HEK293 (cell line): ENCODE data around the gene C4orf51.
A peak's percentile ranks its signal among the peaks of the same experiment; 100 is the strongest.

Source experiments
- CTCF ChIA-PET: fragments of 350-600 bp; formaldehyde crosslinking; extraction: SDS; loops from one replicate; lab custom pipeline; 2021; ENCODE audit warnings: antibody characterized with exemption; lab: Yijun Ruan, JAX
- POLR2A ChIA-PET: fragments of 300-600 bp; formaldehyde crosslinking; extraction: SDS; loops from one replicate; lab custom pipeline; 2020; ENCODE audit warnings: antibody characterized with exemption, inconsistent platforms; lab: Yijun Ruan, JAX
- H3K27ac ChIP-seq: fragments of 200-500 bp; sonication (Bioruptor generic); 2 replicates; pipeline ENCODE4 v1.5.1; 2014; ENCODE audit warnings: low read depth, low read length, control low read depth, inconsistent platforms; ENCODE audit errors: extremely low read depth
- H3K36me3 ChIP-seq, 2 experiments: fragments of 200-500 bp in 1 of 2; sonication (Bioruptor generic) in 1 of 2; 1 replicate in 1 of 2; 2 replicates in 1 of 2; pipeline ENCODE4 v1.5.1; 2014 to 2017; ENCODE audit warnings: inconsistent platforms in 2 of 2, low read length in 2 of 2; ENCODE audit not compliant: control insufficient read depth in 2 of 2, insufficient read depth in 1 of 2
- H3K4me1 ChIP-seq: fragments of 200-500 bp; sonication (Bioruptor generic); 2 replicates; pipeline ENCODE4 v1.5.1; 2014; ENCODE audit warnings: mild to moderate bottlenecking, low read length, inconsistent platforms; ENCODE audit not compliant: control insufficient read depth, insufficient read depth
- H3K4me3 ChIP-seq: 2 replicates; pipeline ENCODE4 v1.5.1; 2011; ENCODE audit warnings: low read depth, mild to moderate bottlenecking, control low read depth, low read length, moderate library complexity
- H3K9me3 ChIP-seq: fragments of 200-500 bp; sonication (Bioruptor generic); 2 replicates; pipeline ENCODE4 v1.5.1; 2014; ENCODE audit warnings: low read depth, low read length, inconsistent platforms; ENCODE audit not compliant: control insufficient read depth, insufficient read depth
- GLIS1 ChIP-seq: fragments of 450-650 bp; formaldehyde crosslinking; IDR thresholded peaks from 2 replicates; pipeline ENCODE4 v1.5.1; 2016; ENCODE audit warnings: missing biosample characterization, missing genetic modification characterization
- INSM2 ChIP-seq: fragments of 450-650 bp; formaldehyde crosslinking; IDR thresholded peaks from 2 replicates; pipeline ENCODE4 v1.5.1; 2016; ENCODE audit warnings: missing biosample characterization, missing genetic modification characterization
- KLF7 ChIP-seq: fragments of 450-650 bp; formaldehyde crosslinking; IDR thresholded peaks from 2 replicates; pipeline ENCODE4 v1.5.1; 2016; ENCODE audit warnings: missing biosample characterization, missing genetic modification characterization, borderline replicate concordance
- OSR2 ChIP-seq: fragments of 450-650 bp; formaldehyde crosslinking; IDR thresholded peaks from 2 replicates; pipeline ENCODE4 v1.5.1; 2016; ENCODE audit warnings: missing biosample characterization, missing genetic modification characterization
- TRIM28 ChIP-seq: IDR thresholded peaks from 2 replicates; pipeline ENCODE4 v1.6.1; 2011; ENCODE audit warnings: low read length, control low read depth, borderline replicate concordance
- ZNF221 ChIP-seq: fragments of 450-650 bp; formaldehyde crosslinking; IDR thresholded peaks from 2 replicates; pipeline ENCODE4 v1.5.1; 2017; ENCODE audit warnings: missing biosample characterization, missing genetic modification characterization, borderline replicate concordance
- ZNF280C ChIP-seq: fragments of 450-650 bp; formaldehyde crosslinking; IDR thresholded peaks from 2 replicates; pipeline ENCODE4 v1.5.1; 2016; ENCODE audit warnings: missing biosample characterization, missing genetic modification characterization
- ZNF311 ChIP-seq: fragments of 450-650 bp; formaldehyde crosslinking; IDR thresholded peaks from 2 replicates; pipeline ENCODE4 v1.5.1; 2017; ENCODE audit warnings: missing biosample characterization, missing genetic modification characterization, borderline replicate concordance
- ZNF580 ChIP-seq: fragments of 450-650 bp; formaldehyde crosslinking; IDR thresholded peaks from 2 replicates; pipeline ENCODE4 v1.5.1; 2016; ENCODE audit warnings: missing biosample characterization, missing genetic modification characterization
- ZNF624 ChIP-seq: fragments of 450-650 bp; formaldehyde crosslinking; IDR thresholded peaks from 2 replicates; pipeline ENCODE4 v1.5.1; 2017; ENCODE audit warnings: missing biosample characterization, missing genetic modification characterization
- ZNF626 ChIP-seq: fragments of 450-650 bp; sonication (Bioruptor Pico); formaldehyde crosslinking; IDR thresholded peaks from 2 replicates; pipeline ENCODE4 v1.5.1; 2018; ENCODE audit warnings: missing biosample characterization, missing genetic modification characterization, inconsistent platforms
- TF ChIP-seq, protein P1 (sequence below): fragments of 450-650 bp; formaldehyde crosslinking; IDR thresholded peaks from 2 replicates; pipeline ENCODE4 v1.5.1; 2017; ENCODE audit warnings: missing biosample characterization, missing genetic modification characterization
- TF ChIP-seq, protein P2 (sequence below): fragments of 450-650 bp; formaldehyde crosslinking; IDR thresholded peaks from 2 replicates; pipeline ENCODE4 v1.5.1; 2016; ENCODE audit warnings: missing biosample characterization, missing genetic modification characterization
- TF ChIP-seq, protein P3 (sequence below): fragments of 450-650 bp; formaldehyde crosslinking; IDR thresholded peaks from 2 replicates; pipeline ENCODE4 v1.5.1; 2016; ENCODE audit warnings: missing biosample characterization, missing genetic modification characterization

Gene C4orf51

DNA sequence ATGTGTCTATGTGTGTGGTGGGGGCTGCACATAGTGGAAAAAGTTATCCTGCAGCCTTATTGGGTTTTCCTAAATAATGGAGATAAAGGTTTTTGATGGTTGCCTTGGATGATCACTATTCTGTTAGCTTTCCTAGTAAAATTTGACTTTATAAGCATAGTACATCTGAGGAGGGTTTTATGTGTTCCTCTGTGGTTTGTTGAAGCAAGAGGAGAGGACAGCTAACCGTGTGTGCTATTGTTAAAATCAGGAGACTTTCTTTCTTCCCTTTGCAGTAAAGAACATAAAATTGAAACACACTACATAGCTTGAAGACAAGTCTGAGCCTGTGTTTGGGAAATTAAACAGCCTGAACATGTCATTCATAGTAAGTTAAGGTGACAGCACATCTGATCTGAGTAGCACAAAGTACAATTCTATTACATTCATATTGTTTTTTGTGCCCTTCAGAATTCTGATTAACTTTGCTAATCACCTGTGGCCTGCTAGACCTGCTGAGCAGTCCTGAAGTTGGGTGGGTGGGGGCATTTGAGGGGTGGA, 36.8 kb downstream of the C4orf51 start (continued):
- TF ChIP-seq, protein P1, sequence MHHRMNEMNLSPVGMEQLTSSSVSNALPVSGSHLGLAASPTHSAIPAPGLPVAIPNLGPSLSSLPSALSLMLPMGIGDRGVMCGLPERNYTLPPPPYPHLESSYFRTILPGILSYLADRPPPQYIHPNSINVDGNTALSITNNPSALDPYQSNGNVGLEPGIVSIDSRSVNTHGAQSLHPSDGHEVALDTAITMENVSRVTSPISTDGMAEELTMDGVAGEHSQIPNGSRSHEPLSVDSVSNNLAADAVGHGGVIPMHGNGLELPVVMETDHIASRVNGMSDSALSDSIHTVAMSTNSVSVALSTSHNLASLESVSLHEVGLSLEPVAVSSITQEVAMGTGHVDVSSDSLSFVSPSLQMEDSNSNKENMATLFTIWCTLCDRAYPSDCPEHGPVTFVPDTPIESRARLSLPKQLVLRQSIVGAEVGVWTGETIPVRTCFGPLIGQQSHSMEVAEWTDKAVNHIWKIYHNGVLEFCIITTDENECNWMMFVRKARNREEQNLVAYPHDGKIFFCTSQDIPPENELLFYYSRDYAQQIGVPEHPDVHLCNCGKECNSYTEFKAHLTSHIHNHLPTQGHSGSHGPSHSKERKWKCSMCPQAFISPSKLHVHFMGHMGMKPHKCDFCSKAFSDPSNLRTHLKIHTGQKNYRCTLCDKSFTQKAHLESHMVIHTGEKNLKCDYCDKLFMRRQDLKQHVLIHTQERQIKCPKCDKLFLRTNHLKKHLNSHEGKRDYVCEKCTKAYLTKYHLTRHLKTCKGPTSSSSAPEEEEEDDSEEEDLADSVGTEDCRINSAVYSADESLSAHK (tag by site-specific recombination): no peak
- TF ChIP-seq KLF7 (tag by site-specific recombination) (no peak), OSR2 (tag by site-specific recombination) (no peak), ZNF626 (tag by site-specific recombination) (no peak)

- Histone ChIP-seq H3K9me3 (no peaks in the 10 kb centered on the region), H3K27ac (no peak overlapping the region), H3K4me3 (no peak overlapping the region), H3K4me1 (no peaks in the 10 kb centered on the region), H3K36me3 (no peaks in the 10 kb centered on the region)
- ChIA-PET CTCF (interaction anchor here (0.6 kb wide), 1 partner anchor 10 kb away, joined by 3 read pairs; no protein-coding TSS in a partner anchor), POLR2A (no interaction called here)
- TF ChIP-seq GLIS1 (tag by site-specific recombination): peak; percentile 30; the same call in 1 of the 2 replicates
- no peak for TF ChIP-seq ZNF311
- TF ChIP-seq TRIM28: no peak
These were observed 40.0 kb downstream of the C4orf51 start for GRCh38 chr4:145719752-145720624.

GRCh38 chr4:145720656-145721055, 40.7 kb downstream of the C4orf51 start:
- H3K9me3 ChIP-seq: no peaks in the 10 kb centered on the region
- TF ChIP-seq ZNF580 (no peak), ZNF280C (tag by site-specific recombination) (no peak)
- no peaks in the 10 kb centered on the region for H3K36me3 ChIP-seq
- CTCF ChIA-PET: no interaction called here
- H3K27ac ChIP-seq: no peak overlapping the region
- H3K4me1 ChIP-seq: no peaks in the 10 kb centered on the region
- POLR2A ChIA-PET: no interaction called here
- no peak overlapping the region for H3K4me3 ChIP-seq

GRCh38 chr4:145722561-145722960, 42.6 kb downstream of the C4orf51 start:
- H3K36me3 ChIP-seq: no peaks in the 10 kb centered on the region
- ChIA-PET POLR2A (no interaction called here), CTCF (no interaction called here)
- H3K27ac ChIP-seq: no peak overlapping the region
- H3K4me1 ChIP-seq: no peaks in the 10 kb centered on the region
- H3K4me3 ChIP-seq: no peak overlapping the region
- H3K9me3 ChIP-seq: no peaks in the 10 kb centered on the region
- TF ChIP-seq, protein P2, sequence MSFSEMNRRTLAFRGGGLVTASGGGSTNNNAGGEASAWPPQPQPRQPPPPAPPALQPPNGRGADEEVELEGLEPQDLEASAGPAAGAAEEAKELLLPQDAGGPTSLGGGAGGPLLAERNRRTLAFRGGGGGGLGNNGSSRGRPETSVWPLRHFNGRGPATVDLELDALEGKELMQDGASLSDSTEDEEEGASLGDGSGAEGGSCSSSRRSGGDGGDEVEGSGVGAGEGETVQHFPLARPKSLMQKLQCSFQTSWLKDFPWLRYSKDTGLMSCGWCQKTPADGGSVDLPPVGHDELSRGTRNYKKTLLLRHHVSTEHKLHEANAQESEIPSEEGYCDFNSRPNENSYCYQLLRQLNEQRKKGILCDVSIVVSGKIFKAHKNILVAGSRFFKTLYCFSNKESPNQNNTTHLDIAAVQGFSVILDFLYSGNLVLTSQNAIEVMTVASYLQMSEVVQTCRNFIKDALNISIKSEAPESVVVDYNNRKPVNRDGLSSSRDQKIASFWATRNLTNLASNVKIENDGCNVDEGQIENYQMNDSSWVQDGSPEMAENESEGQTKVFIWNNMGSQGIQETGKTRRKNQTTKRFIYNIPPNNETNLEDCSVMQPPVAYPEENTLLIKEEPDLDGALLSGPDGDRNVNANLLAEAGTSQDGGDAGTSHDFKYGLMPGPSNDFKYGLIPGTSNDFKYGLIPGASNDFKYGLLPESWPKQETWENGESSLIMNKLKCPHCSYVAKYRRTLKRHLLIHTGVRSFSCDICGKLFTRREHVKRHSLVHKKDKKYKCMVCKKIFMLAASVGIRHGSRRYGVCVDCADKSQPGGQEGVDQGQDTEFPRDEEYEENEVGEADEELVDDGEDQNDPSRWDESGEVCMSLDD: no peak
- TF ChIP-seq INSM2 (tag by site-specific recombination) (no peak), ZNF624 (tag by site-specific recombination) (no peak), ZNF221 (no peak)
- TF ChIP-seq, protein P3, sequence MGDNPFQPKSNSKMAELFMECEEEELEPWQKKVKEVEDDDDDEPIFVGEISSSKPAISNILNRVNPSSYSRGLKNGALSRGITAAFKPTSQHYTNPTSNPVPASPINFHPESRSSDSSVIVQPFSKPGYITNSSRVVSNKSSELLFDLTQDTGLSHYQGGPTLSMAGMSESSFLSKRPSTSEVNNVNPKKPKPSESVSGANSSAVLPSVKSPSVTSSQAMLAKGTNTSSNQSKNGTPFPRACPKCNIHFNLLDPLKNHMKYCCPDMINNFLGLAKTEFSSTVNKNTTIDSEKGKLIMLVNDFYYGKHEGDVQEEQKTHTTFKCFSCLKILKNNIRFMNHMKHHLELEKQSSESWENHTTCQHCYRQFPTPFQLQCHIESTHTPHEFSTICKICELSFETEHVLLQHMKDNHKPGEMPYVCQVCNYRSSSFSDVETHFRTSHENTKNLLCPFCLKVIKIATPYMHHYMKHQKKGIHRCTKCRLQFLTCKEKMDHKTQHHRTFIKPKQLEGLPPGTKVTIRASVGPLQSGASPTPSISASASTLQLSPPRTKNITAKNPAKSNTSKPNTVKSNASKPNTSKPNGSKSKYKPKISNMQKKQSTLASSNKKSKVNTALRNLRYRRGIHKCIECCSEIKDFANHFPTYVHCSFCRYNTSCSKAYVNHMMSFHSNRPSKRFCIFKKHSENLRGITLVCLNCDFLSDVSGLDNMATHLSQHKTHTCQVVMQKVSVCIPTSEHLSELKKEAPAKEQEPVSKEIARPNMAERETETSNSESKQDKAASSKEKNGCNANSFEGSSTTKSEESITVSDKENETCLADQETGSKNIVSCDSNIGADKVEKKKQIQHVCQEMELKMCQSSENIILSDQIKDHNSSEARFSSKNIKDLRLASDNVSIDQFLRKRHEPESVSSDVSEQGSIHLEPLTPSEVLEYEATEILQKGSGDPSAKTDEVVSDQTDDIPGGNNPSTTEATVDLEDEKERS (tag by site-specific recombination): no peak
